Right cardiac atrium (tissue), 5 donors: ENCODE measurements around the gene SP6. TPM values are rescaled to one million over a fixed set of nuclear protein-coding genes. Genes with fewer than 3 reads are reported as not detected.

Experiments used
- ATAC-seq, 2 donors: fragments of 200-7000 bp; cut with Tn5 transposase; one replicate each; pipeline versions ENCODE4 v1.8.0 to v1.9.1; 2020; ENCODE audit warnings: moderate library complexity in 2 of 2, mild to moderate bottlenecking in 1 of 2
- DNase-seq, 3 donors: peaks; one replicate each; pipeline ENCODE4 v3.0.0-alpha.2; 2020
- H3K27ac ChIP-seq: one replicate; pipeline ENCODE4 v1.5.1; 2013; ENCODE audit warnings: mild to moderate bottlenecking, low read length, control low read depth, moderate library complexity
- H3K27me3 ChIP-seq: one replicate; pipeline ENCODE4 v1.6.1; 2013; ENCODE audit not compliant: control insufficient read depth, insufficient read depth
- H3K4me1 ChIP-seq: one replicate; pipeline ENCODE4 v1.6.1; 2013; ENCODE audit warnings: low read length; ENCODE audit not compliant: control insufficient read depth, insufficient read depth
- H3K4me3 ChIP-seq: one replicate; pipeline ENCODE4 v1.5.1; 2013; ENCODE audit warnings: low read length, control low read depth
- H3K9me3 ChIP-seq: one replicate; pipeline ENCODE4 v1.6.1; 2013; ENCODE audit warnings: low read length; ENCODE audit not compliant: control insufficient read depth
- WGBS: extraction: QIAGEN DNeasy Blood & Tissue Kit; methylation state at CpG from one replicate; pipeline ENCODE4 v1.1.7; 2013; 5-methylcytosine and 5-hydroxymethylcytosine counted together
- intact Hi-C, 4 donors: fragments of 100-400 bp; cut with DNase I; formaldehyde crosslinking; loops; one replicate each; pipeline versions ENCODE4 v1.11.0 to v1.14.0; 2022 to 2023
- polyA plus RNA-seq: library from polyadenylated mRNA; stranded (reverse); fragments of 200-250 nt; gene quantifications from one replicate; pipeline ENCODE4 v1.2.3, GENCODE V29; 2013
- total RNA-seq, 4 donors: library from RNA; stranded (reverse); fragmentation: NEBNext Ultra II Directional; extraction: Animal tissue kit (Norgen Biotek cat#: 25700); gene quantifications; one replicate each; pipeline ENCODE4 v1.2.1, GENCODE V29; 2021
- donor health status: healthy with polysubstance abuse.
- donor health status: DM: no; HTN: yes; CAD: no.
- donor health status: DM: no; HTN: no; CAD: no.
- donor health status: DM: no; HTN: yes; CAD: no; lungs with severe emphysema.
- donor health status: DM: yes; HTN: yes; CAD: no.

The SP6 gene
- total and polyA plus RNA-seq, 5 donors: 0.29 to 3.6 (median 0.40) TPM

DNA sequence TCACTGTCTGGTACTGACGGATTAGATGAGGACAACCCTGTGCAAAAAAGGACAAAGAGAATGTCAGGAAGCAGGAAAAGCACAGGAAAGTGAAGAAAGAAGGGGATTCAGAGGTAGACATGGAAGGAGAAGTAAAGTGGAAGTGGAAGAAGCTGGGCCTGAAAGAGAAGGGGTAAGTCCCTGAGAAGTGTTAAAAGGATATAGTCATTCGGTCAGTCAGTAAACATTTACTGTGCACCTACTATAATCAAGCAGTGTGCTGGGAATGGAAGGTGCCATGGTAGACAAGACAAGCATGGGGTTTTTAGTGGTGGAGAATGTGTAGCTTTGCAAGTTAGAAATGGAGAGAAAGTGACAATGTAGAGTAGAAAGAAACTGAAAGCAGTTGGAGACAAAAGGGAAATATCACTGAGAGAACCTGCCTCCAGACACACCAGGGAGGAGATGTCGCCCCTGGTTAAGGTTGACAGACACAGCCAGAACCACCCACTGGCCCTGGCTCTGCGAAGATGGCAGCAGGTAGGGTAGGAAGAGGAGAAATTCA, 40.7 kb upstream of the SP6 start:
- intact Hi-C loops: loop anchor here in 3 of 4 donors (2.0 to 10.0 kb wide), 3 partner anchors 51 to 63 kb away; partner anchors contain the start of genes SCRN2 (in 2 of the 3), PNPO (in 1 of the 3) and PRR15L (in 1 of the 3)
- no peak for ATAC-seq
- DNase-seq: no peak
- H3K4me1 ChIP-seq: no peaks in the 10 kb centered on the region
- no peaks in the 10 kb centered on the region for H3K27me3 ChIP-seq
- no peaks in the 10 kb centered on the region for H3K9me3 ChIP-seq
- H3K27ac ChIP-seq: no peak overlapping the region
- WGBS: 86% methylated on average over 4 of the region's 4 CpGs
- H3K4me3 ChIP-seq: no peak overlapping the region

DNA sequence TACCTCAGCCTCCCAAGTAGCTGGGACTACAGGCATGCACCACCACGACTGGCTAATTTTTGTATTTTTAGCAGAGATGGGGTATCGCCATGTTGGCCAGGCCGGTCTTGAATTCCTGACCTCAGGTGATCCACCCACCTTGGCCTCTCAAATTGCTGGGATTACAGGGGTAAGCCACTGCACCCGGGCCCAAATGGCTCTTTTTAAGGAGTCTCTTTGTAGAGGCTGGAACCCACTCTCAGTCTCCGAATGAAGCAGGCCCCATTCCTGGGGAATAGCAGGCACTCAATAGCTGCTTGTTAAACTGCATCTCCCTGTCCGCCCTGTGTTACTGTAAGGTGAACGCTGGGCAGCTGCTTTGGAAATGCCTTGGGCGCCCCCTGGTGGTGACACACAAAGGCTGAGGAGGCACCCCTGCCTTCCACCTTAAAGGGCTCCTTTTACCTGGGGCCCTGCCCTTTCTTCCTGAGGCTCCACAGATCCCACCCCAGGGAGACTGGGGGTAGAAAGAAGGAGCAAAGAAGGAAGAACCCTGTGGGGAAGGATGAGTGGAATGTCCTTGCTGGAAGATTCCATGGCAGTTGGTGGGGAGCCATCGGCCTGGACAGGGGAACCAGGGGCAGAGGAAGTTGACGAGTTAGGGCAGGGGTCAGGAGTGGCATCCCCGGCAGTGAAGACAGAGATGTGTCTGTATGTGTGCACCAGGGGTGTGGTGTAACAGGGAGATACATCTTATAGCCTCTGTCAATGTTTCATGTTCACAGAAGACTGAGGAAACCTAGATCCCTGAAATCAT, 39.0 kb upstream of the SP6 start:
- intact Hi-C loops: loop anchor here (1.0 to 10.0 kb wide), 5 partner anchors 47 to 65 kb away; partner anchors contain the start of genes SCRN2 (in 2 of the 4), PNPO (in 1 of the 4) and PRR15L (in 1 of the 4)

GRCh38 chr17:47888293-47888692, 37.3 kb upstream of the SP6 start:
- DNase-seq (peak in 1 of 3 donors; percentile 32), ATAC-seq (no peak)
- no peaks in the 10 kb centered on the region for H3K9me3 ChIP-seq
- no peaks in the 10 kb centered on the region for H3K27me3 ChIP-seq
- WGBS: 78% methylated on average over 6 of the region's 6 CpGs
- intact Hi-C loops: loop anchor here in 1 of 4 donors (2.0 kb wide), 1 partner anchor 45 kb away; no protein-coding TSS in a partner anchor
- H3K4me1 ChIP-seq: no peaks in the 10 kb centered on the region
- no peak overlapping the region for H3K27ac ChIP-seq
- H3K4me3 ChIP-seq: no peak overlapping the region

More for the DNA sequence above, 39.0 kb upstream of the SP6 start:
- no peaks in the 10 kb centered on the region for H3K4me1 ChIP-seq
- WGBS: 38% methylated on average over 11 of the region's 11 CpGs
- no peak overlapping the region for H3K4me3 ChIP-seq
- H3K27ac ChIP-seq: no peak overlapping the region
- H3K27me3 ChIP-seq: no peaks in the 10 kb centered on the region
- DNase-seq (peak; percentile 90 to 95 (median 94)), ATAC-seq (peak; percentile 87 to 88)
- no peaks in the 10 kb centered on the region for H3K9me3 ChIP-seq

DNA sequence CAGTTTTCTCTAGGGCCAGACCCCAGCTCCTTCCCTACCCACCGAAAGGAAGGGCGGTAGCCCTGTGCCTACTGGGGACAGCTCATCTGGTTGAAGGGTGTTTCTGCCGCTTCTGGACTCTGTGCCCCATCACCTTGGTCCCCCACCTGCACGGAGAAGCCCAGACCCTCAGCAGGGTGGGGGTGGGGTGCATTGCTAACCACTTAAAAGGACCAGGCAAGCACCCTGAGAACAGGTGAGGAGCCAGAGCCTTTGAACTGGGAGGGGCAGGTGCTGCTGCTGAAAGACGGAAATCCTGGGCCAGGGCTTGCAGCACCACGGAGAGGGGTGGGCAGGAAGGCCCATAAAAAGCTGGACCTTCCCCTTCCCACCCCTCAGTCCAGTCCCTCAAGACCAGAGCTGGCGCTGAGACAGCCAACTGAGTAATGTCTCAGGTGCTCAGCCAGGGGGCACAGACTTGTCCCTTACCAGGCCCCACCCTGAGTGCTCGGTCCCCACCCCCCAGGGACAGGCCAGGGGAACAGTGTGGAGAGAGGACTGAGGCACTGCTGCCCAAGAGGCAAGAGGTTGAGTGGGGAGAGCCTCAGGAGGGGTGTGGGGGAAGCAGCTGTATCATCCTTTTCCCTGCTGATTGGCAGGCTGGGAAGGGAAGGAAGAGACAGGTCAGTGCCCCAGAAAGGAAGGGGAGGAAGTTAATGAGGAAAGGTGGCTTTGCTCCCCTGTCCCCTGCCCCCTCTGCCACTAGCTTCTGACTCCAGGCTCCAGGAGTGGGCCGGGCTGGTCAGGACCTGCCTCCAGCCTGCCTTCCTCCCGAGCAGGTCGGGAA, 34.2 kb upstream of the SP6 start:
- WGBS: 59% methylated on average over 11 of the region's 11 CpGs
- peak in 1 of 2 donors; percentile 7 for ATAC-seq
- Histone ChIP-seq H3K4me1 (no peaks in the 10 kb centered on the region), H3K27me3 (no peaks in the 10 kb centered on the region), H3K27ac (no peak overlapping the region), H3K4me3 (no peak overlapping the region), H3K9me3 (no peaks in the 10 kb centered on the region)
- intact Hi-C loops: no loop called here
- DNase-seq: no peak

DNA sequence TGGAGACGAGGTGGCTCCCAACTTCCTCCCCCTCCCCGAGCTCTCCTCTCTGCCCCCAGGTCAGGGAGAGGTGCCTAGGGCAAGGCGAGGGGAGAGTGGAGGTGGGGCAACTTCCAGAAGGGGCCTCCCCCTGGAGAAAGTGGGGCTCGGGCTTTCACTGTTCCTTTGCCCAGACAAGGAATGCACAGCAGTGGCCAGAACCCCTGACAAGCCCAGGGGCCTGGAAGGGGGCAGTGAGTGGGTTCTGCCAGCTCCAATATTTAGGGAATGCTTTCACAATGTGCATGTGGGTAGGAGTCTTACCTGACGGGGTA, 33.4 kb upstream of the SP6 start:
- no peaks in the 10 kb centered on the region for H3K9me3 ChIP-seq
- H3K4me1 ChIP-seq: no peaks in the 10 kb centered on the region
- WGBS: 46% methylated on average over 5 of the region's 5 CpGs
- no peak overlapping the region for H3K4me3 ChIP-seq
- DNase-seq: no peak
- no peak for ATAC-seq
- intact Hi-C loops: no loop called here
- no peak overlapping the region for H3K27ac ChIP-seq
- H3K27me3 ChIP-seq: no peaks in the 10 kb centered on the region

- H3K9me3 ChIP-seq: no peaks in the 10 kb centered on the region
- no peak for DNase-seq
- intact Hi-C loops: no loop called here
- H3K4me3 ChIP-seq: no peak overlapping the region
- no peaks in the 10 kb centered on the region for H3K27me3 ChIP-seq
- no peak overlapping the region for H3K27ac ChIP-seq
- ATAC-seq: no peak
- WGBS: 74% methylated on average over 9 of the region's 9 CpGs
- no peaks in the 10 kb centered on the region for H3K4me1 ChIP-seq
These were observed 32.8 kb upstream of the SP6 start for GRCh38 chr17:47883589-47884426.

DNA sequence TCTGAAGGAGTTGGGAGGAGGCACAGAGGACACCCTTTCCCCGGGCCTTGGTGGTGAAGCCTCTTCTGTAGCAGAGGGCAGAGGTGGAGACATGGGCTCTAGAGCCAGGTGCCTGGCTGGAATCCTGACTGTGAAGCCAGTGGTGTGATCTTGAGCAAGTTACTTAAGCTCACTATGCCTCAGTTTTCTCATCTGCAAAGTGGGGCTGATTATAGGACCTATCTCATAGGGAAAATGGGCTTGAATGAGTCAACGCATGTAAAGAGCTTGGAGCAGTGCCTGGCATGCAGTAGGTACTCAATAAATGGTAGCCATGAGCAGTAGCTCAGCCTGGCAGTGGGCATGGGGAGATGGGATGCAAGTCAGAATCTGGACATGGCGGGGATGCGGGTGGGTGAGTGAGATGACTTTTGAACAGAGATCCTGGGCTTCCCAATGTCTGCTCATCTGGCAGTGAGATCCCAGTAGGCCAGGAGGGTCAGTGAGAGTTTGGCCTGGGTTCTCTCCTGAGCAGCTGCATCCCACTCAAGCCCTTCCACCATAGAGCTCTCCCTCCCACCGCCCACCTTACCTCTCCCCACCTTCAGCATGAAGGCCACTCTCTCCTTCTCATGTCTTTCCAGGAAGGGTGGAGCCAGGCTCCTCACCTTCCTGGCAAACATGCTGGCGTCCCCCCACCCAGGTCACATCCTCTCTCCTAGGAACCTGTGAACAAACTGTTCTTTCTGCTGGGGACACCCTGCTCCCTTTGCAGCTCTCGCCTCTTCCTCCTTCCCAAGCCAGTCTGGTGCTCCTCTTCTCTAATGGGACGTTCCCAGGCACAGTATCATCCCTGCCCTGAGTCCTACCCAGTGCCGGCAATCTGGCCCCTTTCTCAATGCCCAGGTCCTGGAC, 32.0 kb upstream of the SP6 start:
- intact Hi-C loops: no loop called here
- H3K4me1 ChIP-seq: no peaks in the 10 kb centered on the region
- ATAC-seq (peak in 1 of 2 donors; percentile 49), DNase-seq (no peak)
- 83% methylated on average over 9 of the region's 9 CpGs for WGBS
- H3K9me3 ChIP-seq: no peaks in the 10 kb centered on the region
- H3K4me3 ChIP-seq: no peak overlapping the region
- no peak overlapping the region for H3K27ac ChIP-seq
- H3K27me3 ChIP-seq: no peaks in the 10 kb centered on the region

GRCh38 chr17:47882247-47882646, 31.3 kb upstream of the SP6 start:
- intact Hi-C loops: no loop called here
- WGBS: 32% methylated on average over 7 of the region's 7 CpGs
- H3K4me3 ChIP-seq: no peak overlapping the region
- no peak for DNase-seq
- no peaks in the 10 kb centered on the region for H3K27me3 ChIP-seq
- H3K4me1 ChIP-seq: no peaks in the 10 kb centered on the region
- no peak overlapping the region for H3K27ac ChIP-seq
- no peaks in the 10 kb centered on the region for H3K9me3 ChIP-seq
- ATAC-seq: peak; percentile 32 to 42

DNA sequence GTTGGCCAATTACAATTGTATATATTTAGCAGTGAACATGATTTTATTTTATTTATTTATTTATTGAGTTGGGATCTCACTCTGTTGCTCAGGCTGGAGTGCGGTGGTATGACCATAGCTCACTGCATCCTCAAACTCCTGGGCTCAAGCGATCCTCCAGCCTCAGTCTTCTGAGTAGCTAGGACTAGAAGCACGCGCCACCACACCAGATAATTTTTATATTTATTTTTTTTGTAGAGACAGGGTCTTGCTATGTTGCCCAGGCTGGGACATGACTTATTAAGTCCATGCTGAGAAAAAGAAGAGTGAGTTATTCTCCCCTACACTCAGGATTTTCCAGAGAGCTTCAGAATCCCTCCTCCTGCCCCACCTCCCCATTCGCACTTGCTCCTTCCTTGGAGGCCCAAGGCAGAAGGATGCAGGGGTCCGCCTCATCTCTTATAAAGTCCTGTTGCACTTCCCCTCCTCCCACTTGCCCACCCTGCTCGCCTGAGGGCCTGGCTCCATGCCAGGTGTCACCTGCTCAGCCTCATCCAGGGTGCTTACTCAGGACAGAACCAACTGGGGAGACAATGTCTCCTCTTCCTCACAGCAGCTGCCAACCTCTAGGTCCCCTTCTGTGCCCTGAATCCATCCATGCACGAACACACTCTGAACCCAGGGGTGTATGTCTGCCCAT, 29.0 kb upstream of the SP6 start:
- Histone ChIP-seq H3K4me1 (no peaks in the 10 kb centered on the region), H3K27me3 (no peaks in the 10 kb centered on the region), H3K27ac (no peak overlapping the region), H3K9me3 (no peaks in the 10 kb centered on the region), H3K4me3 (no peak overlapping the region)
- WGBS: 83% methylated on average over 8 of the region's 8 CpGs
- ATAC-seq: no peak
- no peak for DNase-seq
- intact Hi-C loops: no loop called here
